Measurements from ENCODE around the gene EXT2. TPM values are rescaled to one million over a fixed set of nuclear protein-coding genes. Genes with fewer than 3 reads are reported as not detected.

The EXT2 gene
- total RNA-seq, 2 donors from 2014 or later, result 16.9 to 28.9 TPM

GRCh38 chr11:44252999-44253602 is 157.6 kb downstream of the EXT2 start:
- no peaks in the 10 kb centered on the region for H3K27me3 Mint-ChIP-seq
- peaks cover 15% of the 10 kb centered on the region for H3K36me3 Mint-ChIP-seq (ENCODE audit: low read depth)
- peaks cover 25% of the 10 kb centered on the region for H3K9me3 Mint-ChIP-seq
- H3K27ac Mint-ChIP-seq, result no peak overlapping the region
- no peak for ATAC-seq (replicated peaks)
- no peak overlapping the region for H3K4me3 Mint-ChIP-seq
- peaks cover 14% of the 10 kb centered on the region for H3K4me1 Mint-ChIP-seq

GRCh38 chr11:44255406-44256071 is 160.1 kb downstream of the EXT2 start:
- peaks cover 19% of the 10 kb centered on the region for H3K4me1 Mint-ChIP-seq
- peaks cover 5% of the 10 kb centered on the region for H3K36me3 Mint-ChIP-seq (ENCODE audit: low read depth)
- ATAC-seq (replicated peaks), result no peak
- no peaks in the 10 kb centered on the region for H3K27me3 Mint-ChIP-seq
- H3K27ac Mint-ChIP-seq, result no peak overlapping the region
- peaks cover 25% of the 10 kb centered on the region for H3K9me3 Mint-ChIP-seq
- no peak overlapping the region for H3K4me3 Mint-ChIP-seq

- Mint-ChIP-seq H3K27me3 (no peaks in the 10 kb centered on the region), H3K27ac (no peak overlapping the region), H3K36me3 (ENCODE audit: low read depth) (peaks cover 5% of the 10 kb centered on the region), H3K9me3 (peaks cover 15% of the 10 kb centered on the region), H3K4me3 (peak overlapping the region; percentile 15), H3K4me1 (peaks cover 19% of the 10 kb centered on the region)
- ATAC-seq (replicated peaks), result no peak
These were observed 161.3 kb downstream of the EXT2 start for GRCh38 chr11:44256673-44257291.

- Mint-ChIP-seq H3K27ac (no peak overlapping the region), H3K9me3 (peaks cover 7% of the 10 kb centered on the region), H3K4me3 (peak overlapping the region; percentile 15), H3K4me1 (peaks cover 19% of the 10 kb centered on the region), H3K36me3 (ENCODE audit: low read depth) (peaks cover 2% of the 10 kb centered on the region), H3K27me3 (peaks cover 1% of the 10 kb centered on the region)
- no peak for ATAC-seq (replicated peaks)
These were observed 162.1 kb downstream of the EXT2 start for GRCh38 chr11:44257338-44258189.

GRCh38 chr11:44258190-44258489 is 162.7 kb downstream of the EXT2 start:
- ATAC-seq (replicated peaks), result no peak
- H3K27ac Mint-ChIP-seq, result no peak overlapping the region
- H3K4me1 Mint-ChIP-seq, result peaks cover 19% of the 10 kb centered on the region
- no peaks in the 10 kb centered on the region for H3K36me3 Mint-ChIP-seq (ENCODE audit: low read depth)
- no peak overlapping the region for H3K4me3 Mint-ChIP-seq
- peaks cover 5% of the 10 kb centered on the region for H3K27me3 Mint-ChIP-seq
- peaks cover 1% of the 10 kb centered on the region for H3K9me3 Mint-ChIP-seq

GRCh38 chr11:44258839-44259420 is 163.5 kb downstream of the EXT2 start:
- H3K9me3 Mint-ChIP-seq, result no peaks in the 10 kb centered on the region
- peaks cover 5% of the 10 kb centered on the region for H3K27me3 Mint-ChIP-seq
- no peaks in the 10 kb centered on the region for H3K36me3 Mint-ChIP-seq (ENCODE audit: low read depth)
- ATAC-seq (replicated peaks), result no peak
- peaks cover 19% of the 10 kb centered on the region for H3K4me1 Mint-ChIP-seq
- H3K27ac Mint-ChIP-seq, result no peak overlapping the region
- H3K4me3 Mint-ChIP-seq, result no peak overlapping the region

GRCh38 chr11:44260081-44260480 is 164.6 kb downstream of the EXT2 start:
- no peak overlapping the region for H3K4me3 Mint-ChIP-seq
- no peak for ATAC-seq (replicated peaks)
- H3K4me1 Mint-ChIP-seq, result peaks cover 19% of the 10 kb centered on the region
- H3K9me3 Mint-ChIP-seq, result no peaks in the 10 kb centered on the region
- H3K36me3 Mint-ChIP-seq (ENCODE audit: low read depth), result no peaks in the 10 kb centered on the region
- no peak overlapping the region for H3K27ac Mint-ChIP-seq
- peaks cover 5% of the 10 kb centered on the region for H3K27me3 Mint-ChIP-seq

- H3K27me3 Mint-ChIP-seq, result peaks cover 5% of the 10 kb centered on the region
- peaks cover 10% of the 10 kb centered on the region for H3K4me1 Mint-ChIP-seq
- H3K4me3 Mint-ChIP-seq, result no peak overlapping the region
- ATAC-seq (replicated peaks), result no peak
- no peaks in the 10 kb centered on the region for H3K9me3 Mint-ChIP-seq
- H3K27ac Mint-ChIP-seq, result no peak overlapping the region
- no peaks in the 10 kb centered on the region for H3K36me3 Mint-ChIP-seq (ENCODE audit: low read depth)
These were observed 166.5 kb downstream of the EXT2 start for GRCh38 chr11:44261800-44262591.

GRCh38 chr11:44263738-44264437 is 168.4 kb downstream of the EXT2 start:
- H3K27ac Mint-ChIP-seq, result no peak overlapping the region
- H3K4me3 Mint-ChIP-seq, result no peak overlapping the region
- no peaks in the 10 kb centered on the region for H3K4me1 Mint-ChIP-seq
- H3K9me3 Mint-ChIP-seq, result no peaks in the 10 kb centered on the region
- ATAC-seq (replicated peaks), result no peak
- H3K27me3 Mint-ChIP-seq, result peaks cover 5% of the 10 kb centered on the region
- no peaks in the 10 kb centered on the region for H3K36me3 Mint-ChIP-seq (ENCODE audit: low read depth)

- Mint-ChIP-seq H3K36me3 (ENCODE audit: low read depth) (no peaks in the 10 kb centered on the region), H3K4me1 (no peaks in the 10 kb centered on the region), H3K27me3 (peaks cover 5% of the 10 kb centered on the region), H3K27ac (no peak overlapping the region), H3K9me3 (no peaks in the 10 kb centered on the region), H3K4me3 (no peak overlapping the region)
- ATAC-seq (replicated peaks), result no peak
These were observed 168.9 kb downstream of the EXT2 start for GRCh38 chr11:44264438-44264749.

GRCh38 chr11:44264761-44265160 is 169.3 kb downstream of the EXT2 start:
- Mint-ChIP-seq H3K4me1 (no peaks in the 10 kb centered on the region), H3K4me3 (no peak overlapping the region), H3K27me3 (peaks cover 5% of the 10 kb centered on the region), H3K36me3 (ENCODE audit: low read depth) (no peaks in the 10 kb centered on the region), H3K9me3 (no peaks in the 10 kb centered on the region), H3K27ac (no peak overlapping the region)
- ATAC-seq (replicated peaks), result no peak

GRCh38 chr11:44266056-44266780 is 170.7 kb downstream of the EXT2 start:
- no peak overlapping the region for H3K27ac Mint-ChIP-seq
- H3K4me3 Mint-ChIP-seq, result no peak overlapping the region
- H3K9me3 Mint-ChIP-seq, result no peaks in the 10 kb centered on the region
- H3K4me1 Mint-ChIP-seq, result no peaks in the 10 kb centered on the region
- H3K27me3 Mint-ChIP-seq, result peaks cover 5% of the 10 kb centered on the region
- H3K36me3 Mint-ChIP-seq (ENCODE audit: low read depth), result no peaks in the 10 kb centered on the region
- ATAC-seq (replicated peaks), result no peak

Measured in activated T-helper 17 cell treated with anti-CD3 and anti-CD28 coated beads, Interleukin-2, amount 50 U/mL, for 72 hours (primary cell).